HK-2 (cell line): Measurements from ENCODE around the gene NUP93.
"Not testable (repeated sequence)": the region's sequence is repeated elsewhere in the genome, so short reads cannot be mapped to it uniquely, and the experiment has no call there.

ENCODE experiments used
- DNase-seq: peaks from one replicate; pipeline ENCODE4 v3.0.0-alpha.2; 2018; ENCODE audit not compliant: unreplicated experiment

NUP93 gene

DNA sequence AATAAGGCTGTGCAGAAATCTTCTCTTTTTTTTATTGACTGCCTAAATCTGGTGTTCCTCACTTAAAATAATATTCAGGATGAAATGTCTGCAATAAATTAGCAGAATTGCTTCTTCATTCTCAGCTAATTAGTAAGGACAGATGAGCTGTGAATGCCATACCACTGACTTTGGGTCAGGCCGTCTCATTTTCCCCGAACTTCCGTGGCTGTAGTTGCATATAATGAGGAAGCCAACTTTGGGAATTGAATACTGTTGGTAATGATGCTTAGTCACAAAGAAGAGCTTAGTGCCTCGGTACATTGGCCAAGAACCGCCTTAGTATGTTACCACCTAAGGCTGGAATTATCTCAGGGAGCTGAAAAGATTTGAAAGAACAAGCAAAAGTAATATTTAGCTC, 47.6 kb downstream of the NUP93 start:
- DNase-seq = no peak

DNA sequence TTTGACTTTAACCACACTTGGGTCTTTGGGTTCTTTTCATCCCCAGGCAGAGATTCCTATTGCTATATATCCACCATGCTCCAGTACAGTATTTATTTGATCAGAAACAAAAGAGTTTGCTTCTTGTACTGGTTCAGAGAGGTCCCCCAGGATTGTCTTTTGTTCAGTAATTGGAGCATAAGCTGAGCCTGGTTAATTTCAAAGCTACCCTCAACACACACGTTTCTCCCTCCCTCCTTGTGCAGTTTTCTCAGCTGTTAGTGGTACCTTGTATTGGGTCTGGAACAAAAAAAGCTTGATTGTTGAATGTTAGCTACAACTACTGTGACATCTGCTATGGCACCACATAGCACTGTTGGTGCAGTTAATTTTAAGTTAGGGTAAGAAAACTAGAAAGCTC, 50.0 kb downstream of the NUP93 start:
- no peak for DNase-seq

DNA sequence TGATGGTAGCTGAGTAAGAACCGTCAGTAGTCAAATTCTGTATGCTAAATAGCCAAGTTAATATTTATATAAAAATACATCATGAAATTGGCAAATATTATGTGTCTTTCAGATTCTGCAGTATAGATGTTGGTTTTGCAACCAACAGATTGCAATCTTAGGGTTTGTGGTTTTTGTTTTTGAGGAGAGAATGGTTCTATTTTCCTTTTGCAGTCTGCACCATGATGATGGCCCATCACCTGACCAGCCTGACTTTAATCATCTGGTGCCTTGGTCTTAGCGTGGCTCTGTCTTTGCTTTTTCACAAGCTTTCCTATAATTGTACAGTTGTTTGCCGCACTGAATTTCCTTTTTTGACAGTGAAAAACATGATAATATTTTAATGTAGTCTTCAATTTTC, 50.7 kb downstream of the NUP93 start:
- DNase-seq = no peak

DNA sequence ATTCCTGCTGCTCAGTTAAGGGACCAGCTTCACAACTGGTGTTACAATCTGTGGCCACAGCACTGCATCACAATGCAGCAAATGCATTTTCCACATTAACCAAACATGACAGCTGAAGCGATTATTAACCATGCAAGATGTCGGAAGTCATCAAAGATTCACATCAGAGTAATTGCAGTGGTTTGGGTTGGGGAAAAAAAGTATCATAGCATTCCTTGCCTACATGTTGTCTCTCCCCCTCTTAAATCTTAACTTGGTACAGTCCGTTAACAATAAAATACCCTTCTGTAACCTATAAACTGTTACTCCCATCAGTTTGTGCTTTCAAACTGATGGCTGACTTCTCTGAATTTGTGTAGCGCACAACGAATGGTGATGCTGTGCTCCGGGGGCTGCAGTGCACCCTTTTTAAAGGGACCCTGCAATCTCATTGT, 51.6 kb downstream of the NUP93 start:
- DNase-seq = no peak

GRCh38 chr16:56783344-56783743, 53.4 kb downstream of the NUP93 start:
- no peak for DNase-seq

- no peak for DNase-seq
These were observed 55.4 kb downstream of the NUP93 start for GRCh38 chr16:56785317-56785716.

GRCh38 chr16:56787167-56787566, 57.2 kb downstream of the NUP93 start:
- no peak for DNase-seq

DNA sequence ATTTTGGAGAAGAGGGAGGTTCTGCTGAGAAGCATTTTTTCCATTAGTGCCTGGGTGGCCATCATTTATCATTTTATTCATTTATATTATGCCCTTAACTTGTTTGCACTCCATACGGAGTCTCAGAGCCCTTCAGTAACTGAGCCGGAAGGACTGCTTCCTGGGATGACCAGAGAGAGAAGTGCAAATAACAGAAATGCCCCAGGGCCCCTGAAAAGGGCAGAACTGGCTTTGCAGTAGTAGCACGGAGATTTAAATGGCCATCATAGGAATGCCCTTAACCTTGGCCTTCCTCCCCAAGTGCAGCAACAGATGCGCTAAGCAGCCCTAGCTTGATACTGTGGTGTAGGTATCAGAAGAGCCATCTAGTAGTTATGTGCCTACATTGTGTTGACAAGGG, 58.5 kb downstream of the NUP93 start:
- no peak for DNase-seq

- peak; percentile 43 for DNase-seq
These were observed 59.4 kb downstream of the NUP93 start for GRCh38 chr16:56789360-56789759.

- DNase-seq = no peak
These were observed 63.0 kb downstream of the NUP93 start for GRCh38 chr16:56792967-56793366.

- DNase-seq = no peak
These were observed 63.6 kb downstream of the NUP93 start for GRCh38 chr16:56793492-56793891.

- peak; percentile 12 for DNase-seq
These were observed 65.1 kb downstream of the NUP93 start for GRCh38 chr16:56795011-56795410.

DNA sequence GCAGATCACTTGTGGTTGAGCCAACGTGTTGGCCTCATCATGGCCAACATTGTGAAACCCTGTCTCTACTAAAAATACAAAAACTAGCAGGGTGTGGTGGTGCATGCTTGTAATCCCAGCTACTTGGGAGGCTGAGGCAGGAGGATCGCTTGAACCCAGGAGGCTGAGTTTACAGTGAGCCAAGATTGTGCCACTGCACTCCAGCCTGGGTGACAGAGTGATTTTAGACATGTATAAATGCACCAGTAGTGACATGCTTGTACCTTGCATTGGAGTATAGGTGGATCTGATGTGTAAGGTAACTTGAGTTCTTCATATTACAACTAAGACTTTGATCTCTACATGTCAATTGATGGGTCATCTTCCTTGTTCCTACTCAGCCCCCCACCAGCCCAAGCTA, 67.1 kb downstream of the NUP93 start:
- not testable (repeated sequence) for DNase-seq

DNA sequence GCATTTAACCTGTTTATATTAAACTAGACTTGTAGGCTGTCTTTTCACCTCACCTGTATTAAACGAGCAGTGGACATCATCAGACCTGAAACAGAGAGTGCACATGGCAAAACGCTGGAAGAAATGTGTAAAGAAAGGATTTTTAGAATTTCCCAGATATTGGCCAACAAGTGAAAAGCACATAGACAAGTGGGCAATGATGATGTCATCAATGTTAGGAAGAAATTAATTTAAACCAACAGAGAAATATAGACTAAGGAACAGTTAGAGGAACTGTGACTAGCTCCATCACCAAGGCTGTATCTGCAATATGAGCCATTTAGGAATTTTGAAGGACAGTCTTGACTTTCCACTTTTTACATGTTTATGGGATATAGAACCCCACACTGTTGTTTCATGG, 67.9 kb downstream of the NUP93 start:
- DNase-seq = no peak

GRCh38 chr16:56798955-56799354, 69.0 kb downstream of the NUP93 start:
- DNase-seq = no peak

- no peak for DNase-seq
These were observed 70.4 kb downstream of the NUP93 start for GRCh38 chr16:56800355-56800754.

DNA sequence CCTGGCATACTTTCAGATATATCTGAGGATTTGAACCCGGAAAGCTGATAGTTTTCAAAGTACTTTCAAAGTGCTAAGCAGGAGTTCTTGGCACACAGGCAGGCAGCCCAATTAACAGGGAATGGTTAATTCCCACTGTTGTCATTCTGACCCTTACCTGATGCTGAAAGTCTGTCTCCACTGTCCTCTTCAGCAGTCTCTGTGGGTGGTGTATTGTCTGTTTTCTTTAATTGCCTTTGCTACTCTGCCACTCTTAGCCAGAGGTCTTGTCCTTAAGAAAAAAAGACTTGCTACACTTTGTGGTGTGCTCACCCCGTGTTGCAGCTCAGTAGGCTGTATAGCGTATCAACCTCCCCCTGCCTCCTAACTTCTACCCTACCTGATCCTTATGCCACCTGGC, 71.8 kb downstream of the NUP93 start:
- no peak for DNase-seq

GRCh38 chr16:56807011-56807675, 77.2 kb downstream of the NUP93 start:
- no peak for DNase-seq

DNA sequence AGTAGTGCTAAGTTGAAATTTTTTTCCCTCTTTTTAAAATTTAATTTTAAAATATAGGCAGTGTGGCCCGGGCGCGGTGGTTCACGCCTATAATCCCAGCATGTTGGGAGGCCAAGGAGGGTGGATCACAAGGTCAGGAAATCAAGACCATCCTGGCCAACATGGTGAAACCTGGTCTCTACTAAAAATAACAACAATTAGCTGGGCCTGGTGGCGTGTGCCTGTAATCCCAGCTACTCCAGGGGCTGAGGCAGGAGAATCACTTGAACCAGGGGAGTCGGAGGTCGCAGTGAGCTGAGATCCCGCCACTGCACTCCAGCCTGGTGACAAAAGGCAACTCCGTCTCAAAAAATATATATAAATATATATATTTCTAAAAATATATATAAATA, 77.7 kb downstream of the NUP93 start:
- DNase-seq = not testable (repeated sequence)

DNA sequence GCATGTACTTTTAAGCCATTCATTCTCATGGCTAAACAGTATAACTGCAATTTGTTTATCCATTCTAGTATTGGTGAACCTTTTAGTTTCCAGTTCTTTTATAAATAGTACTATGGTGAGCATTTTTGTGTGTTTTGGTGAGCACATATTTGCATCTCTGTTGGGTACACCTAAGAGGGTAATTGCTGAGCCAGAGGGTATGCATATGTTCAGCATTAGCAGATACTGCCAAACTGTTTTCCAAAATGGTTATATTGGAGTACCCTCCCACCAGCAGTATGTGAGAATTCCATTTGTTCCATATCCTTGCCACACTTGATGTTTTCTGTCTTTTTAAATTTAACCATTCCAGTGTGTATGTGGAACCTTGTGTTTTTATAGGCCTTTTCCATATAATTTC, 81.0 kb downstream of the NUP93 start:
- no peak for DNase-seq

- DNase-seq = not testable (repeated sequence)
These were observed 81.7 kb downstream of the NUP93 start for GRCh38 chr16:56811602-56812001.

- DNase-seq = no peak
These were observed 83.0 kb downstream of the NUP93 start for GRCh38 chr16:56812884-56813283.

DNA sequence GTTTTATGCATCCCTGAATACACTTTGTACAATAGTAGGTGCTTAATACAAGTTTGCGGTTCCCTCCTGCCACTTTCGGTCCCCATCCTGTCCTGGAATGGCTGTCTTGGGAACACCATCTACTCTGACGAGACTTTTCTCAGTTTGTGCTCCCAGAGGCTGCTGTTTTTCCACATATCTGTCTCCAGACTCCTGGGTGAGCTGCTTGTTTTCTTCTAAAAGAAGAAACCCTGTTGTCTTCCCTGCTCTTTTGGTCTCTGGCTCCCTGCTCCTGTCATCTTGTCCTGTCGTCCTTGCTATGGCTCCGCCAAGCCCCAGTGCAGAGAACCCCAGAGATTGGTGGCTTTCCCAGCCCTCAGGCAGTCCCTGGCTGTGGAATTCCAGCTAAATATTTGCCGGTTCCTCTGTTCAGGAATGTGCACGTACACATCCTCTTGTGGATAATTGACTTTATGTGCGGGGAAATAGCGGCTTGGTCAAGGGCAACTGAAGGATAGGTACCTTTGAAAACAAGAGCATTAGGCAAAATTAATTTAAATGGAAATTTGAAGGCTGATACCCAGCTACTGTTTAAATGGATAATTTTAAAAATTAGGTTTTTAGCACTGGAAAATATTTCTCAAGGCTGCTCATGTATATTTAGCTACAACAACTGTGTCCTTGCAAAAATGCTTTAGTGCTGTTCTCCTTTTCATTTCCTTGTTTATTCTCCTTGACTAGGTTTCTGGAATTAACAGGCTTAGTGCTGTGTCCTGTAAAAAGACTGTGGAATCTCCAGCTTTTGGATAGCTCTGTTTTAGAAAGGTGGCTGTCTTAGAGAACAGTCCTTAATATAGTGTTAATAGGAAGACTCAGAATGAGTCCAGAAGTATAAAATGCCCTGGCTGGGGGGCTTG, 84.9 kb downstream of the NUP93 start:
- DNase-seq = peak; percentile 15
